ENCODE results near the gene XXYLT1. TPM values are rescaled to one million over a fixed set of nuclear protein-coding genes. Genes with fewer than 3 reads are reported as not detected.
A peak's percentile ranks its signal among the peaks of the same experiment; 100 is the strongest.

The XXYLT1 gene
- total and polyA plus RNA-seq, 10 of the 15 experiments (the other 5 are each of a cell fraction or from before 2014, with no cell fraction given), result 1.2 to 14.2 (median 9.3) TPM

DNA sequence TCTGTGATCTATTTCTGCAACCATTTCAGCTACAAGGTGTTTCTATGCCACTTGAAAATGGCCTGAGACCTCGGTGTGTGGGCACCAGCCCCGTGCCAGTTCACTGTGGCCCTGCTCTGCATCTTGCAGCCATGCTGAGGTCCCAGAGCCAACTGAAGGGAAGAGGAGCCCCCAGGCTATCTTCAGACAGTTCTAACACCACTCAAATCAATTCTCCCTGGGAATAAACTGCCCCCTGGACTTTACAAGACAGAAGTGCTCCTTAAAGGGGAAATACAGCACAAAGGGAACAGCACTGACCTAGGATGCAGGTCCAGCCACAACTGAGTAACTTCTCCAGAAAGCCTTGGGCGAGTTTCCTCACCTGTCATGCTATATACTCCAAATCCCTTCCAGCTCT lies 3.9 kb downstream of the XXYLT1 start:
- TF ChIP-seq MYC (IDR thresholded peaks at IDR 0.05; ENCODE audit: insufficient read depth, insufficient read length, insufficient replicate concordance, low read length, severe bottlenecking) (no peak), POLR2AphosphoS5 (IDR thresholded peaks at IDR 0.05; ENCODE audit: low read length) (no peak), ATF7 (IDR thresholded peaks at IDR 0.05; ENCODE audit: low read depth) (no peak), CREB1 (IDR thresholded peaks at IDR 0.05; ENCODE audit: low read depth) (no peak), ESRRA (IDR thresholded peaks at IDR 0.05; ENCODE audit: low read length) (no peak), FOS (IDR thresholded peaks at IDR 0.05; ENCODE audit: borderline replicate concordance, extremely low read depth, insufficient read length) (no peak), TCF12 (IDR thresholded peaks at IDR 0.05; ENCODE audit: low read depth, low read length) (no peak), ZNF207 (IDR thresholded peaks at IDR 0.05; ENCODE audit: borderline replicate concordance) (no peak), ASH2L (IDR thresholded peaks at IDR 0.05; ENCODE audit: borderline replicate concordance, low read depth) (no peak), BMI1 (IDR thresholded peaks at IDR 0.05; ENCODE audit: borderline replicate concordance) (no peak), SREBF1 (IDR thresholded peaks at IDR 0.05; ENCODE audit: low read length) (no peak), RAD21 (IDR thresholded peaks at IDR 0.05; ENCODE audit: insufficient read depth, low read depth, low read length) (no peak), MTA3 (IDR thresholded peaks at IDR 0.05; ENCODE audit: borderline replicate concordance, low read length) (no peak), NFYB (IDR thresholded peaks at IDR 0.05; ENCODE audit: insufficient read depth, low read depth, low read length) (no peak), MYB (IDR thresholded peaks at IDR 0.05; ENCODE audit: borderline replicate concordance, low read depth, low read length) (no peak)
- TF ChIP-seq, protein P1, sequence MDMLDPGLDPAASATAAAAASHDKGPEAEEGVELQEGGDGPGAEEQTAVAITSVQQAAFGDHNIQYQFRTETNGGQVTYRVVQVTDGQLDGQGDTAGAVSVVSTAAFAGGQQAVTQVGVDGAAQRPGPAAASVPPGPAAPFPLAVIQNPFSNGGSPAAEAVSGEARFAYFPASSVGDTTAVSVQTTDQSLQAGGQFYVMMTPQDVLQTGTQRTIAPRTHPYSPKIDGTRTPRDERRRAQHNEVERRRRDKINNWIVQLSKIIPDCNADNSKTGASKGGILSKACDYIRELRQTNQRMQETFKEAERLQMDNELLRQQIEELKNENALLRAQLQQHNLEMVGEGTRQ (IDR thresholded peaks at IDR 0.05; ENCODE audit: borderline replicate concordance, low read depth, low read length), result no peak
- TF ChIP-seq, protein P2, sequence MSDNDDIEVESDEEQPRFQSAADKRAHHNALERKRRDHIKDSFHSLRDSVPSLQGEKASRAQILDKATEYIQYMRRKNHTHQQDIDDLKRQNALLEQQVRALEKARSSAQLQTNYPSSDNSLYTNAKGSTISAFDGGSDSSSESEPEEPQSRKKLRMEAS (IDR thresholded peaks at IDR 0.05; ENCODE audit: low read depth, low read length), result no peak
- TF ChIP-seq, protein P3, sequence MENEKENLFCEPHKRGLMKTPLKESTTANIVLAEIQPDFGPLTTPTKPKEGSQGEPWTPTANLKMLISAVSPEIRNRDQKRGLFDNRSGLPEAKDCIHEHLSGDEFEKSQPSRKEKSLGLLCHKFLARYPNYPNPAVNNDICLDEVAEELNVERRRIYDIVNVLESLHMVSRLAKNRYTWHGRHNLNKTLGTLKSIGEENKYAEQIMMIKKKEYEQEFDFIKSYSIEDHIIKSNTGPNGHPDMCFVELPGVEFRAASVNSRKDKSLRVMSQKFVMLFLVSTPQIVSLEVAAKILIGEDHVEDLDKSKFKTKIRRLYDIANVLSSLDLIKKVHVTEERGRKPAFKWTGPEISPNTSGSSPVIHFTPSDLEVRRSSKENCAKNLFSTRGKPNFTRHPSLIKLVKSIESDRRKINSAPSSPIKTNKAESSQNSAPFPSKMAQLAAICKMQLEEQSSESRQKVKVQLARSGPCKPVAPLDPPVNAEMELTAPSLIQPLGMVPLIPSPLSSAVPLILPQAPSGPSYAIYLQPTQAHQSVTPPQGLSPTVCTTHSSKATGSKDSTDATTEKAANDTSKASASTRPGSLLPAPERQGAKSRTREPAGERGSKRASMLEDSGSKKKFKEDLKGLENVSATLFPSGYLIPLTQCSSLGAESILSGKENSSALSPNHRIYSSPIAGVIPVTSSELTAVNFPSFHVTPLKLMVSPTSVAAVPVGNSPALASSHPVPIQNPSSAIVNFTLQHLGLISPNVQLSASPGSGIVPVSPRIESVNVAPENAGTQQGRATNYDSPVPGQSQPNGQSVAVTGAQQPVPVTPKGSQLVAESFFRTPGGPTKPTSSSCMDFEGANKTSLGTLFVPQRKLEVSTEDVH (IDR thresholded peaks at IDR 0.05; ENCODE audit: low read depth, partially characterized antibody), result no peak
- BruUV-seq (replicated peaks), result no TSS peak
- Histone ChIP-seq H2AFZ (ENCODE audit: control insufficient read depth, low read depth, low read length) (no peak overlapping the region), H3K79me2 (ENCODE audit: control insufficient read depth, insufficient read depth, low read length) (peaks cover 6% of the 10 kb centered on the region), H3K9me3 (replicated peaks; ENCODE audit: control insufficient read depth, insufficient read depth, low read length) (no peaks in the 10 kb centered on the region), H3K4me2 (ENCODE audit: control insufficient read depth, insufficient read depth) (0 out of 2 replicates have a peak overlapping the region, but pooled peaks have one; percentile 23), H3K27me3 (replicated peaks in 1 of 2; ENCODE audit: control insufficient read depth in 2 of 2, insufficient read depth in 2 of 2, low read length in 1 of 2) (no peaks in the 10 kb centered on the region), H3K36me3 (ENCODE audit: control insufficient read depth in 2 of 2, insufficient read depth in 2 of 2, low read length in 1 of 2) (no peaks in the 10 kb centered on the region), H3K27ac (ENCODE audit: control insufficient read depth, insufficient read depth) (no peak overlapping the region), H4K20me1 (ENCODE audit: control insufficient read depth, insufficient read depth) (no peaks in the 10 kb centered on the region), H3K4me3 (no peak overlapping the region), H3K4me1 (ENCODE audit: control insufficient read depth, insufficient read depth, low read length) (peaks cover 9% of the 10 kb centered on the region; the same call in 1 of the 2 replicates), H3K9ac (ENCODE audit: control insufficient read depth, insufficient read depth, low read length) (no peak overlapping the region)
- FAIRE-seq, result no peak
- no peak for ATAC-seq
- POLR2A ChIA-PET, result interaction anchor here (0.6 kb wide), 1 partner anchor 1026 kb away, joined by 4 read pairs; no protein-coding TSS in a partner anchor
- WGBS (ENCODE audit: insufficient coverage, insufficient replicate concordance, low lambda C conversion rate, missing lambda C conversion rate), result 74% methylated on average over 3 of the region's 3 CpGs
- intact Hi-C loops (cut with micrococcal nuclease; ENCODE audit: unreplicated experiment) (loop anchor here (10.0 kb wide), 1 partner anchor 932 kb away; no protein-coding TSS in a partner anchor), in situ Hi-C loops (cut with MboI) (loop anchor here (5.0 kb wide), 1 partner anchor 595 kb away; the partner anchor contains the start of gene LSG1)
- RAD21 ChIA-PET (ENCODE audit: unreplicated experiment), result interaction anchor here (0.6 to 2.0 kb wide), 3 partner anchors 9 to 585 kb away, joined by 3 to 5 read pairs (median 3); no protein-coding TSS in a partner anchor
- DNase-seq (ENCODE audit: low read depth, low spot score), result no peak
- SMC1A ChIA-PET (ENCODE audit: uncharacterized antibody, unreplicated experiment), result interaction anchor here (0.6 to 1.6 kb wide), 5 partner anchors 23 to 595 kb away, joined by 3 read pairs; partner anchors contain the start of gene LSG1
- CTCF ChIA-PET, result interaction anchor here (0.9 to 2.5 kb wide), 3 partner anchors 255 to 595 kb away, joined by 3 to 10 read pairs (median 4); partner anchors contain the start of gene LSG1
